GM12878 (cell line): Measurements from ENCODE around the gene POU1F1. TPM values are rescaled to one million over a fixed set of nuclear protein-coding genes. Genes with fewer than 3 reads are reported as not detected.
A peak's percentile ranks its signal among the peaks of the same experiment; 100 is the strongest.

ENCODE experiments used
- ASH2L ChIP-seq: fragments of 300-600, 200-600 bp; sonication (generic); IDR thresholded peaks from 2 replicates; pipeline ENCODE4 v1.6.1; 2017; ENCODE audit warnings: low read depth, mild to moderate bottlenecking, borderline replicate concordance
- BCL3 ChIP-seq: IDR thresholded peaks from 2 replicates; pipeline ENCODE4 v1.6.1; 2011; ENCODE audit warnings: borderline replicate concordance, low read depth, mild to moderate bottlenecking, moderate library complexity, low read length; ENCODE audit not compliant: insufficient read depth, poor library complexity, severe bottlenecking
- CBFB ChIP-seq: IDR thresholded peaks from 2 replicates; pipeline ENCODE4 v1.6.1; 2016; ENCODE audit warnings: antibody characterized with exemption, low read depth
- CHD2 ChIP-seq: IDR thresholded peaks from 2 replicates; pipeline ENCODE4 v1.6.1; 2011; ENCODE audit warnings: low read depth, low read length, improper control_type of control experiment, borderline replicate concordance
- DPF2 ChIP-seq: fragments of 450-650 bp; IDR thresholded peaks from 2 replicates; pipeline ENCODE4 v1.6.1; 2017; ENCODE audit warnings: mild to moderate bottlenecking
- FOS ChIP-seq: IDR thresholded peaks from 3 replicates; pipeline ENCODE4 v1.6.1; 2011; ENCODE audit warnings: borderline replicate concordance; ENCODE audit not compliant: insufficient read length; ENCODE audit errors: extremely low read depth
- KAT2A ChIP-seq: conservative IDR thresholded peaks from 2 replicates; pipeline ENCODE4 v1.6.1; 2011; ENCODE audit warnings: low read depth, low read length; ENCODE audit not compliant: control insufficient read depth
- MLLT1 ChIP-seq: fragments of 450-650 bp; IDR thresholded peaks from 2 replicates; pipeline ENCODE4 v1.6.1; 2016; ENCODE audit warnings: mild to moderate bottlenecking
- MTA2 ChIP-seq: fragments of 450-650 bp; IDR thresholded peaks from 2 replicates; pipeline ENCODE4 v1.6.1; 2016; ENCODE audit warnings: low read depth, mild to moderate bottlenecking, moderate library complexity
- MXI1 ChIP-seq: fragments of 150-350 bp; IDR thresholded peaks from 2 replicates; pipeline ENCODE4 v1.6.1; 2011; ENCODE audit warnings: low read depth, mild to moderate bottlenecking, inconsistent platforms, low read length, improper control_type of control experiment
- NFIC ChIP-seq: IDR thresholded peaks from 2 replicates; pipeline ENCODE4 v1.6.1; 2012; ENCODE audit warnings: low read depth, mild to moderate bottlenecking, inconsistent platforms, low read length, moderate library complexity
- POLR2A ChIP-seq: IDR thresholded peaks from 2 replicates; pipeline ENCODE4 v1.6.1; 2011; ENCODE audit warnings: low read depth, mild to moderate bottlenecking, low read length
- POLR2AphosphoS2 ChIP-seq: IDR thresholded peaks from 2 replicates; pipeline ENCODE4 v1.6.1; 2011; ENCODE audit warnings: low read depth, mild to moderate bottlenecking, low read length, improper control_type of control experiment, moderate library complexity
- PRDM15 ChIP-seq: fragments of 450-650 bp; formaldehyde crosslinking; IDR thresholded peaks from 2 replicates; pipeline ENCODE4 v1.4.0; 2020; ENCODE audit warnings: mild to moderate bottlenecking, moderate library complexity
- RBBP5 ChIP-seq: fragments of 200-600 bp; sonication (generic); conservative IDR thresholded peaks from 2 replicates; pipeline ENCODE4 v1.6.1; 2016
- SRF ChIP-seq, 2 experiments: IDR thresholded peaks; 2 replicates each; pipeline ENCODE4 v1.6.1; 2011; ENCODE audit warnings: low read depth in 2 of 2, low read length in 2 of 2, mild to moderate bottlenecking in 1 of 2, moderate library complexity in 1 of 2
- TARDBP ChIP-seq: IDR thresholded peaks from 2 replicates; pipeline ENCODE4 v1.6.1; 2016; ENCODE audit warnings: borderline replicate concordance
- TBL1XR1 ChIP-seq: IDR thresholded peaks from 2 replicates; pipeline ENCODE4 v1.6.1; 2012; ENCODE audit warnings: low read depth, low read length, improper control_type of control experiment
- ZBTB33 ChIP-seq: fragments of 450-650 bp; IDR thresholded peaks from 2 replicates; pipeline ENCODE4 v1.6.1; 2017; ENCODE audit warnings: mild to moderate bottlenecking
- ZNF207 ChIP-seq: fragments of 450-650 bp; IDR thresholded peaks from 2 replicates; pipeline ENCODE4 v1.6.1; 2014; ENCODE audit warnings: antibody characterized with exemption, mild to moderate bottlenecking, borderline replicate concordance
- ZNF217 ChIP-seq: fragments of 450-650 bp; IDR thresholded peaks from 2 replicates; pipeline ENCODE4 v1.6.1; 2017; ENCODE audit warnings: antibody characterized with exemption, mild to moderate bottlenecking
- ZNF384 ChIP-seq: IDR thresholded peaks from 2 replicates; pipeline ENCODE4 v1.6.1; 2012; ENCODE audit warnings: low read depth, mild to moderate bottlenecking, low read length, improper control_type of control experiment, borderline replicate concordance
- ZNF622 ChIP-seq: fragments of 450-650 bp; IDR thresholded peaks from 2 replicates; pipeline ENCODE4 v1.6.1; 2017; ENCODE audit warnings: mild to moderate bottlenecking, inconsistent platforms
- polyA plus RNA-seq, 11 experiments: library from polyadenylated mRNA; depleted of rRNA in 4 of 11; unstranded in 6 of 11; stranded (reverse) in 5 of 11; fragments of >200 nt; fragmentation: Nextera tagmentation in 4 of 11; fragmentation: Illumina TruSeq in 1 of 11; extraction: Ambion mirVana in 4 of 11; extraction: Trizol in 1 of 11; gene quantifications; 1 replicate in 1 of 11; 2 replicates in 10 of 11; pipeline versions ENCODE4 v1.2.1 to v1.2.3, GENCODE V29; 2011 to 2016; ENCODE audit warnings: inconsistent platforms in 2 of 11, missing spikeins in 2 of 11, low read depth in 1 of 11
- total RNA-seq, 4 experiments: library from RNA; depleted of rRNA in 3 of 4; stranded (reverse); fragments of >200 nt in 3 of 4; fragmentation: Illumina TruSeq in 1 of 4; extraction: Trizol in 1 of 4; gene quantifications; 2 replicates each; pipeline versions ENCODE4 v1.2.1 to v1.2.3, GENCODE V29; 2013 to 2021

The POU1F1 gene
- total and polyA plus RNA-seq, 10 of the 15 experiments (the other 5 are each of a cell fraction or from before 2014, with no cell fraction given), result 0.04 TPM; not detected in 9

GRCh38 chr3:87227104-87227834 is 49.1 kb downstream of the POU1F1 start, which contains the start of gene CHMP2B (continued):
- TF ChIP-seq TBL1XR1 (no peak), ASH2L (no peak), SRF (IDR thresholded peaks at IDR 0.05; ENCODE audit: low read depth in 2 of 2, low read length in 2 of 2) (no peak), TARDBP (no peak), MXI1 (peak; percentile 19; the same call in 1 of the 2 replicates), CHD2 (no peak), MLLT1 (no peak), DPF2 (peak; percentile 35; the same call in 1 of the 2 replicates), ZBTB33 (no peak), FOS (no peak), BCL3 (no peak), NFIC (no peak), KAT2A (no peak), RBBP5 (no peak), ZNF384 (no peak), MTA2 (no peak), CBFB (no peak; the same call in 1 of the 2 replicates), PRDM15 (CRISPR knock-in tag) (no peak), ZNF207 (peak; percentile 28; the same call in 1 of the 2 replicates), ZNF622 (no peak), POLR2AphosphoS2 (peak; percentile 71), ZNF217 (no peak), POLR2A (peak; percentile 85)
